PFSK-1 (cell line): Measurements from ENCODE around the gene SLC7A7.
A peak's percentile ranks its signal among the peaks of the same experiment; 100 is the strongest.

ENCODE experiments used
- FOXP2 ChIP-seq: optimal IDR thresholded peaks from 2 replicates; pipeline ENCODE3; 2011; ENCODE audit warnings: borderline replicate concordance, control low read depth, inconsistent platforms; ENCODE audit not compliant: insufficient read depth; ENCODE audit errors: extremely low read length, extremely low read depth
- POLR2AphosphoS5 ChIP-seq: IDR thresholded peaks from 2 replicates; pipeline ENCODE4 v1.6.1; 2012; ENCODE audit warnings: low read depth, mild to moderate bottlenecking, control low read depth, low read length, moderate library complexity
- SIN3A ChIP-seq: IDR thresholded peaks from 2 replicates; pipeline ENCODE4 v1.6.1; 2012; ENCODE audit warnings: mild to moderate bottlenecking, low read length, moderate library complexity, borderline replicate concordance; ENCODE audit not compliant: insufficient read depth
- TAF1 ChIP-seq: IDR thresholded peaks from 2 replicates; pipeline ENCODE4 v1.6.1; 2012; ENCODE audit warnings: low read length, control low read depth, borderline replicate concordance; ENCODE audit not compliant: insufficient read depth
- TF ChIP-seq, protein P1 (sequence below), 2 experiments: IDR thresholded peaks; 2 replicates each; pipeline versions ENCODE4 v1.6.1 to v1.8.0; 2011 to 2012; ENCODE audit warnings: low read depth in 2 of 2, low read length in 2 of 2, control low read depth in 1 of 2, inconsistent platforms in 1 of 2, mild to moderate bottlenecking in 1 of 2, moderate library complexity in 1 of 2; ENCODE audit not compliant: insufficient read depth in 1 of 2

SLC7A7 gene

GRCh38 chr14:22768947-22769346 is 46.3 kb downstream of the SLC7A7 start:
- TF ChIP-seq TAF1, result no peak
- no peak for TF ChIP-seq FOXP2
- TF ChIP-seq, protein P1, sequence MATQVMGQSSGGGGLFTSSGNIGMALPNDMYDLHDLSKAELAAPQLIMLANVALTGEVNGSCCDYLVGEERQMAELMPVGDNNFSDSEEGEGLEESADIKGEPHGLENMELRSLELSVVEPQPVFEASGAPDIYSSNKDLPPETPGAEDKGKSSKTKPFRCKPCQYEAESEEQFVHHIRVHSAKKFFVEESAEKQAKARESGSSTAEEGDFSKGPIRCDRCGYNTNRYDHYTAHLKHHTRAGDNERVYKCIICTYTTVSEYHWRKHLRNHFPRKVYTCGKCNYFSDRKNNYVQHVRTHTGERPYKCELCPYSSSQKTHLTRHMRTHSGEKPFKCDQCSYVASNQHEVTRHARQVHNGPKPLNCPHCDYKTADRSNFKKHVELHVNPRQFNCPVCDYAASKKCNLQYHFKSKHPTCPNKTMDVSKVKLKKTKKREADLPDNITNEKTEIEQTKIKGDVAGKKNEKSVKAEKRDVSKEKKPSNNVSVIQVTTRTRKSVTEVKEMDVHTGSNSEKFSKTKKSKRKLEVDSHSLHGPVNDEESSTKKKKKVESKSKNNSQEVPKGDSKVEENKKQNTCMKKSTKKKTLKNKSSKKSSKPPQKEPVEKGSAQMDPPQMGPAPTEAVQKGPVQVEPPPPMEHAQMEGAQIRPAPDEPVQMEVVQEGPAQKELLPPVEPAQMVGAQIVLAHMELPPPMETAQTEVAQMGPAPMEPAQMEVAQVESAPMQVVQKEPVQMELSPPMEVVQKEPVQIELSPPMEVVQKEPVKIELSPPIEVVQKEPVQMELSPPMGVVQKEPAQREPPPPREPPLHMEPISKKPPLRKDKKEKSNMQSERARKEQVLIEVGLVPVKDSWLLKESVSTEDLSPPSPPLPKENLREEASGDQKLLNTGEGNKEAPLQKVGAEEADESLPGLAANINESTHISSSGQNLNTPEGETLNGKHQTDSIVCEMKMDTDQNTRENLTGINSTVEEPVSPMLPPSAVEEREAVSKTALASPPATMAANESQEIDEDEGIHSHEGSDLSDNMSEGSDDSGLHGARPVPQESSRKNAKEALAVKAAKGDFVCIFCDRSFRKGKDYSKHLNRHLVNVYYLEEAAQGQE (IDR thresholded peaks at IDR 0.05; ENCODE audit: insufficient read depth in 1 of 2, low read depth in 2 of 2, low read length in 2 of 2), result no peak
- TF ChIP-seq POLR2AphosphoS5, result no peak
- TF ChIP-seq SIN3A, result no peak

DNA sequence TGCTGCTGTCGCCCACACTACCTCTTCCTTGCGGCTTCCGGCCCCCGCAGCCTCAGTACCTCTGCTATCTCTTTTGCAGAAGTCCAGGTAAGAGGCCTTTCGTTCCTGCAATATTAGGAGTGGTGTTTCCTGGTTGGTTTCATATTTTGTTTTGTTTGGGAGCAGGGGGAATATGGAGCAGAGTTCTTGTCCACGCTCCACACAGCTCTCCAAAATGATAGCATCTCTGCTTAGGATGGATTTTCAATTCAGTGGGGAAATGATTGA is 48.0 kb downstream of the SLC7A7 start:
- TF ChIP-seq POLR2AphosphoS5, result no peak
- TF ChIP-seq, protein P1 (IDR thresholded peaks at IDR 0.05; ENCODE audit: insufficient read depth in 1 of 2, low read depth in 2 of 2, low read length in 2 of 2), result no peak
- TF ChIP-seq FOXP2, result no peak
- TF ChIP-seq TAF1, result no peak
- no peak for TF ChIP-seq SIN3A

DNA sequence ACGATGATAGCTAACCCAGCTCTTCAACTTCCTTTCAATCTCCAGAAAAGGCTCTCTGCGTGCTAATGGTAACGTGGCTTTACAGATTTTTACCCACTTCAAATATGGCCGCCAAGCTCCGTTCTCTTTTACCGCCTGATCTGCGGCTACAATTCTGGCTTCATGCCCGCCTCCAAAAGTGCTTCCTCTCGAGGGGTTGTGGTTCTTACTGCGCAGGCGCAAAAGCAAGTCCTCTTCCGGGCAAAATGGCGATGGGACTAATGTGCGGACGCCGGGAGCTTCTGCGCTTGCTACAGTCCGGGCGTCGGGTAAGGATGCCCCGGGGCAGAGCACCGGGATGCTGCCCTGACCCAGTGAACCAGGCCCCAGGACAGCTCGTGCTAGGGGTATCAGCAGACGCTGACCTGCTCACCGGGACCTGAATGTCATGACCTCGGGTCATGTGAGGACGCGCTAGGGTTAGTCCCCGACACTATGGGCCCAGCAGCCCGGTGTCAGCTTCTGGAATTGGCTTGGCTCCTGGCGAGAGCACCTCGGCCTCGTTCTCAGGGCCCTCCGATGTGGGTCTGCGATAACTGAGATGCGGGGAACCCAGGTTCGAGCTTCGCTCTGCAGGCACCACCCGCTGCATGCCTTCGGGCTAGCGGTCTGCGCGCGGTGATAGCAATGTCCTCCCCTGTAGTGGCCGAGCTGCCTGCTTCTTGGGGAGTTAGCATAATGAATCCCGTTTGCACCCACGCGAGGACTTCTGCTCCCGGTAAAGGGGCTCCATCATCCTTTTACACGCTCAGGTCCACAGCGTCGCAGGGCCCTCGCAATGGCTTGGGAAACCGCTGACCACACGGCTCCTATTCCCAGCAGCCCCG is 48.5 kb downstream of the SLC7A7 start, which contains the start of gene OXA1L:
OXA1L (plus strand) TSS at position 232 of the 866 bp plus-strand sequence; CDS start at position 246, 14 bp downstream.
- TF ChIP-seq FOXP2, result no peak
- TF ChIP-seq TAF1, result peak; percentile 85; the same call in 1 of the 2 replicates
- peak; percentile 72 for TF ChIP-seq POLR2AphosphoS5
- TF ChIP-seq, protein P1 (IDR thresholded peaks at IDR 0.05; ENCODE audit: insufficient read depth in 1 of 2, low read depth in 2 of 2, low read length in 2 of 2), result no peak
- no peak for TF ChIP-seq SIN3A

GRCh38 chr14:22764382-22764781 is 50.9 kb downstream of the SLC7A7 start:
- TF ChIP-seq, protein P1 (IDR thresholded peaks at IDR 0.05; ENCODE audit: insufficient read depth in 1 of 2, low read depth in 2 of 2, low read length in 2 of 2), result no peak
- TF ChIP-seq SIN3A (no peak), POLR2AphosphoS5 (no peak), TAF1 (no peak), FOXP2 (no peak)

- TF ChIP-seq SIN3A (no peak), POLR2AphosphoS5 (no peak)
- TF ChIP-seq, protein P1 (IDR thresholded peaks at IDR 0.05; ENCODE audit: insufficient read depth in 1 of 2, low read depth in 2 of 2, low read length in 2 of 2), result no peak
Observed at GRCh38 chr14:22761734-22762133, 53.5 kb downstream of the SLC7A7 start.
